ENCODE data around the gene PRRC2A. TPM values are rescaled to one million over a fixed set of nuclear protein-coding genes. Genes with fewer than 3 reads are reported as not detected.

PRRC2A gene
- total RNA-seq = 100 to 1,000 TPM; 264 to 294 (median 294) TPM
- total RNA-seq (2013) = 65.0 TPM

GRCh38 chr6:31620586-31621319 lies at the start of gene PRRC2A:
TSS of gene PRRC2A (plus strand) at chr6:31620715. CDS start at chr6:31622790, 2,075 bp downstream.
- ATAC-seq = peak; percentile 27 to 42 (median 31)
- no peaks in the 10 kb centered on the region for H3K27me3 Mint-ChIP-seq (ENCODE audit: low read depth in 2 of 2)
- H3K27ac Mint-ChIP-seq = peak within 1 kb of the TSS; percentile 92 to 95
- Histone ChIP-seq H3K4me1 (ENCODE audit: control insufficient read depth, insufficient read depth, low read length) (peaks cover 22% of the 10 kb centered on the region), H3K27me3 (ENCODE audit: control insufficient read depth, insufficient read depth, low read length) (no peaks in the 10 kb centered on the region), H3K36me3 (ENCODE audit: control insufficient read depth, insufficient read depth, low read length) (peaks cover 21% of the 10 kb centered on the region), H3K27ac (ENCODE audit: low read length) (peak within 1 kb of the TSS; percentile 98), H3K9me3 (ENCODE audit: control insufficient read depth, insufficient read depth, low read length) (no peaks in the 10 kb centered on the region), H3K4me3 (ENCODE audit: low read length) (peak within 1 kb of the TSS; percentile 91)
- H3K9me3 Mint-ChIP-seq = no peaks in the 10 kb centered on the region
- H3K4me3 Mint-ChIP-seq = peak within 1 kb of the TSS; percentile 92
- under 1% methylated on average over 55 of the region's 67 CpGs for WGBS (ENCODE audit: insufficient coverage)
- no peak for TF ChIP-seq CTCF (IDR thresholded peaks at IDR 0.05)
- peaks cover 20 to 25% of the 10 kb centered on the region in 2 donors for H3K4me1 Mint-ChIP-seq
- DNase-seq = peak in 1 of 2 donors; percentile 87
- H3K36me3 Mint-ChIP-seq = peaks cover 1% of the 10 kb centered on the region
- intact Hi-C loops (cut with micrococcal nuclease) = loop anchor here (1.0 to 5.0 kb wide), 4 partner anchors 32 to 117 kb away; partner anchors contain the start of genes BAG6, CLIC1 and GPANK1

DNA sequence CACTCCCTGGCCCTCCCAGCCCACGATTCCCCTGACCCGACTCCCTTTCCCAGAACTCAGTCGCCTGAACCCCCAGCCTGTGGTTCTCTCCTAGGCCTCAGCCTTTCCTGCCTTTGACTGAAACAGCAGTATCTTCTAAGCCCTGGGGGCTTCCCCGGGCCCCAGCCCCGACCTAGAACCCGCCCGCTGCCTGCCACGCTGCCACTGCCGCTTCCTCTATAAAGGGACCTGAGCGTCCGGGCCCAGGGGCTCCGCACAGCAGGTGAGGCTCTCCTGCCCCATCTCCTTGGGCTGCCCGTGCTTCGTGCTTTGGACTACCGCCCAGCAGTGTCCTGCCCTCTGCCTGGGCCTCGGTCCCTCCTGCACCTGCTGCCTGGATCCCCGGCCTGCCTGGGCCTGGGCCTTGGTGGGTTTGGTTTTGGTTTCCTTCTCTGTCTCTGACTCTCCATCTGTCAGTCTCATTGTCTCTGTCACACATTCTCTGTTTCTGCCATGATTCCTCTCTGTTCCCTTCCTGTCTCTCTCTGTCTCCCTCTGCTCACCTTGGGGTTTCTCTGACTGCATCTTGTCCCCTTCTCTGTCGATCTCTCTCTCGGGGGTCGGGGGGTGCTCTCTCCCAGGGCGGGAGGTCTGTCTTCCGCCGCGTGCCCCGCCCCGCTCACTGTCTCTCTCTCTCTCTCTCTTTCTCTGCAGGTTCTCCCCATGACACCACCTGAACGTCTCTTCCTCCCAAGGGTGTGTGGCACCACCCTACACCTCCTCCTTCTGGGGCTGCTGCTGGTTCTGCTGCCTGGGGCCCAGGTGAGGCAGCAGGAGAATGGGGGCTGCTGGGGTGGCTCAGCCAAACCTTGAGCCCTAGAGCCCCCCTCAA lies 48.2 kb upstream of the PRRC2A start, which contains the start of gene LTA:
Gene LTA (plus strand): TSS at position 249 of the 871 bp plus-strand sequence. CDS start 454 bp downstream, at position 703.
- TF ChIP-seq CTCF (IDR thresholded peaks at IDR 0.05) = no peak
- peaks cover 90% of the 10 kb centered on the region for H3K4me1 ChIP-seq (ENCODE audit: control insufficient read depth, insufficient read depth, low read length)
- peak within 1 kb of the TSS; percentile 95 to 99 for H3K27ac Mint-ChIP-seq
- intact Hi-C loops (cut with micrococcal nuclease) = loop anchor here (2.0 kb wide), 1 partner anchor 13 kb away; no protein-coding TSS in a partner anchor
- WGBS (ENCODE audit: insufficient coverage) = 18% methylated on average over 27 of the region's 27 CpGs
- peak in 1 of 2 donors; percentile 87 for DNase-seq
- H3K4me1 Mint-ChIP-seq = peaks cover 71 to 86% of the 10 kb centered on the region in 2 donors
- H3K9me3 Mint-ChIP-seq = no peaks in the 10 kb centered on the region
- no peaks in the 10 kb centered on the region for H3K9me3 ChIP-seq (ENCODE audit: control insufficient read depth, insufficient read depth, low read length)
- H3K27ac ChIP-seq (ENCODE audit: low read length) = peak within 1 kb of the TSS; percentile 94
- peak within 1 kb of the TSS; percentile 41 for H3K4me3 ChIP-seq (ENCODE audit: low read length)
- no peaks in the 10 kb centered on the region for H3K27me3 Mint-ChIP-seq (ENCODE audit: low read depth in 2 of 2)
- H3K36me3 ChIP-seq (ENCODE audit: control insufficient read depth, insufficient read depth, low read length) = peaks cover 4% of the 10 kb centered on the region
- ATAC-seq = peak; percentile 45 to 70 (median 51)
- no peaks in the 10 kb centered on the region for H3K36me3 Mint-ChIP-seq
- peak within 1 kb of the TSS; percentile 78 for H3K4me3 Mint-ChIP-seq
- H3K27me3 ChIP-seq (ENCODE audit: control insufficient read depth, insufficient read depth, low read length) = no peaks in the 10 kb centered on the region

DNA sequence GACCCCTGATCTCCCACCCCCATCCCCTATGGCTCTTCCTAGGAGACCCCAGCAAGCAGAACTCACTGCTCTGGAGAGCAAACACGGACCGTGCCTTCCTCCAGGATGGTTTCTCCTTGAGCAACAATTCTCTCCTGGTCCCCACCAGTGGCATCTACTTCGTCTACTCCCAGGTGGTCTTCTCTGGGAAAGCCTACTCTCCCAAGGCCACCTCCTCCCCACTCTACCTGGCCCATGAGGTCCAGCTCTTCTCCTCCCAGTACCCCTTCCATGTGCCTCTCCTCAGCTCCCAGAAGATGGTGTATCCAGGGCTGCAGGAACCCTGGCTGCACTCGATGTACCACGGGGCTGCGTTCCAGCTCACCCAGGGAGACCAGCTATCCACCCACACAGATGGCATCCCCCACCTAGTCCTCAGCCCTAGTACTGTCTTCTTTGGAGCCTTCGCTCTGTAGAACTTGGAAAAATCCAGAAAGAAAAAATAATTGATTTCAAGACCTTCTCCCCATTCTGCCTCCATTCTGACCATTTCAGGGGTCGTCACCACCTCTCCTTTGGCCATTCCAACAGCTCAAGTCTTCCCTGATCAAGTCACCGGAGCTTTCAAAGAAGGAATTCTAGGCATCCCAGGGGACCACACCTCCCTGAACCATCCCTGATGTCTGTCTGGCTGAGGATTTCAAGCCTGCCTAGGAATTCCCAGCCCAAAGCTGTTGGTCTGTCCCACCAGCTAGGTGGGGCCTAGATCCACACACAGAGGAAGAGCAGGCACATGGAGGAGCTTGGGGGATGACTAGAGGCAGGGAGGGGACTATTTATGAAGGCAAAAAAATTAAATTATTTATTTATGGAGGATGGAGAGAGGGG lies 47.0 kb upstream of the PRRC2A start:
- Histone ChIP-seq H3K27ac (ENCODE audit: low read length) (peak overlapping the region; percentile 94), H3K36me3 (ENCODE audit: control insufficient read depth, insufficient read depth, low read length) (peaks cover 8% of the 10 kb centered on the region), H3K4me3 (ENCODE audit: low read length) (no peak overlapping the region), H3K27me3 (ENCODE audit: control insufficient read depth, insufficient read depth, low read length) (no peaks in the 10 kb centered on the region), H3K4me1 (ENCODE audit: control insufficient read depth, insufficient read depth, low read length) (peaks cover 91% of the 10 kb centered on the region), H3K9me3 (ENCODE audit: control insufficient read depth, insufficient read depth, low read length) (no peaks in the 10 kb centered on the region)
- ATAC-seq = no peak
- intact Hi-C loops (cut with micrococcal nuclease) = loop anchor here (2.0 kb wide), 1 partner anchor 15 kb away; no protein-coding TSS in a partner anchor
- peak overlapping the region; percentile 66 for H3K4me3 Mint-ChIP-seq
- H3K4me1 Mint-ChIP-seq = peaks cover 65 to 83% of the 10 kb centered on the region in 2 donors
- H3K9me3 Mint-ChIP-seq = no peaks in the 10 kb centered on the region
- 91% methylated on average over 9 of the region's 9 CpGs for WGBS (ENCODE audit: insufficient coverage)
- no peaks in the 10 kb centered on the region for H3K27me3 Mint-ChIP-seq (ENCODE audit: low read depth in 2 of 2)
- H3K27ac Mint-ChIP-seq = peak overlapping the region; percentile 95 to 99
- no peaks in the 10 kb centered on the region for H3K36me3 Mint-ChIP-seq
- no peak for DNase-seq
- TF ChIP-seq CTCF (IDR thresholded peaks at IDR 0.05) = no peak

Data from natural killer cell (primary cell).